Neural crest cell (in vitro differentiated cells): ENCODE data around the gene LCP1. TPM values are rescaled to one million over a fixed set of nuclear protein-coding genes. Genes with fewer than 3 reads are reported as not detected.
A peak's percentile ranks its signal among the peaks of the same experiment; 100 is the strongest.

Source experiments
- DNase-seq: peaks from one replicate; pipeline ENCODE4 v3.0.0; 2021; ENCODE audit warnings: low read depth, mixed read lengths, low spot score
- H3K27ac Mint-ChIP-seq: one replicate; pipeline ENCODE4 v1.8.0; 2021; ENCODE audit warnings: mild to moderate bottlenecking, mixed read lengths; ENCODE audit not compliant: unreplicated experiment
- H3K27me3 Mint-ChIP-seq: 2 replicates; pipeline ENCODE4 v1.8.0; 2021; ENCODE audit warnings: low read depth, mild to moderate bottlenecking, mixed read lengths
- H3K36me3 Mint-ChIP-seq: 2 replicates; pipeline ENCODE4 v1.8.0; 2021; ENCODE audit warnings: low read depth, mild to moderate bottlenecking, mixed read lengths
- H3K4me1 Mint-ChIP-seq: 2 replicates; pipeline ENCODE4 v1.8.0; 2021; ENCODE audit warnings: mixed read lengths
- H3K4me3 Mint-ChIP-seq: one replicate; pipeline ENCODE4 v1.8.0; 2021; ENCODE audit warnings: mild to moderate bottlenecking, mixed read lengths
- H3K9me3 Mint-ChIP-seq: 2 replicates; pipeline ENCODE4 v1.8.0; 2021; ENCODE audit warnings: mixed read lengths
- CTCF ChIP-seq: fragments of 200-600 bp; sonication (generic); conservative IDR thresholded peaks from 2 replicates; pipeline ENCODE4 v1.5.0; 2021; ENCODE audit warnings: antibody characterized with exemption, mild to moderate bottlenecking
- total RNA-seq: library from RNA; stranded (reverse); gene quantifications from 2 replicates; pipeline ENCODE4 v1.2.1, GENCODE V29; 2021

LCP1 gene
- total RNA-seq, 1 donor from 2014 or later, result 7.6 TPM

GRCh38 chr13:46211116-46211482, 29.1 kb upstream of the LCP1 start:
- peaks cover under 1% of the 10 kb centered on the region for H3K9me3 Mint-ChIP-seq
- peak overlapping the region; percentile 9 for H3K27ac Mint-ChIP-seq
- DNase-seq, result no peak
- H3K4me3 Mint-ChIP-seq, result peak overlapping the region; percentile 85
- H3K36me3 Mint-ChIP-seq, result peaks cover under 1% of the 10 kb centered on the region
- H3K4me1 Mint-ChIP-seq, result peaks cover 35% of the 10 kb centered on the region
- TF ChIP-seq CTCF, result no peak
- H3K27me3 Mint-ChIP-seq, result peaks cover 4% of the 10 kb centered on the region

- Mint-ChIP-seq H3K36me3 (no peaks in the 10 kb centered on the region), H3K4me3 (peak overlapping the region; percentile 85), H3K9me3 (no peaks in the 10 kb centered on the region), H3K27ac (no peak overlapping the region), H3K4me1 (peaks cover 39% of the 10 kb centered on the region), H3K27me3 (peaks cover 4% of the 10 kb centered on the region)
- TF ChIP-seq CTCF, result no peak
- DNase-seq, result no peak
Observed at GRCh38 chr13:46210362-46211083, 28.5 kb upstream of the LCP1 start.

- no peak for TF ChIP-seq CTCF
- Mint-ChIP-seq H3K9me3 (no peaks in the 10 kb centered on the region), H3K4me3 (peak overlapping the region; percentile 59), H3K27ac (peak overlapping the region; percentile 85), H3K36me3 (no peaks in the 10 kb centered on the region), H3K27me3 (peaks cover 4% of the 10 kb centered on the region), H3K4me1 (peaks cover 49% of the 10 kb centered on the region)
- DNase-seq, result no peak
Observed at GRCh38 chr13:46207828-46208227, 25.9 kb upstream of the LCP1 start.

GRCh38 chr13:46206143-46206542, 24.2 kb upstream of the LCP1 start:
- H3K4me1 Mint-ChIP-seq, result peaks cover 39% of the 10 kb centered on the region
- H3K27me3 Mint-ChIP-seq, result peaks cover 1% of the 10 kb centered on the region
- H3K36me3 Mint-ChIP-seq, result no peaks in the 10 kb centered on the region
- no peak overlapping the region for H3K4me3 Mint-ChIP-seq
- no peaks in the 10 kb centered on the region for H3K9me3 Mint-ChIP-seq
- no peak for DNase-seq
- no peak for TF ChIP-seq CTCF
- H3K27ac Mint-ChIP-seq, result no peak overlapping the region

- Mint-ChIP-seq H3K4me3 (no peak overlapping the region), H3K27me3 (no peaks in the 10 kb centered on the region), H3K36me3 (no peaks in the 10 kb centered on the region), H3K9me3 (no peaks in the 10 kb centered on the region), H3K27ac (no peak overlapping the region), H3K4me1 (peaks cover 23% of the 10 kb centered on the region)
- no peak for DNase-seq
- no peak for TF ChIP-seq CTCF
Observed at GRCh38 chr13:46202966-46203365, 21.0 kb upstream of the LCP1 start.
